ENCODE measurements around the gene RAB3B.
"Not testable (repeated sequence)": the region's sequence is repeated elsewhere in the genome, so short reads cannot be mapped to it uniquely, and the experiment has no call there.

The RAB3B gene

DNA sequence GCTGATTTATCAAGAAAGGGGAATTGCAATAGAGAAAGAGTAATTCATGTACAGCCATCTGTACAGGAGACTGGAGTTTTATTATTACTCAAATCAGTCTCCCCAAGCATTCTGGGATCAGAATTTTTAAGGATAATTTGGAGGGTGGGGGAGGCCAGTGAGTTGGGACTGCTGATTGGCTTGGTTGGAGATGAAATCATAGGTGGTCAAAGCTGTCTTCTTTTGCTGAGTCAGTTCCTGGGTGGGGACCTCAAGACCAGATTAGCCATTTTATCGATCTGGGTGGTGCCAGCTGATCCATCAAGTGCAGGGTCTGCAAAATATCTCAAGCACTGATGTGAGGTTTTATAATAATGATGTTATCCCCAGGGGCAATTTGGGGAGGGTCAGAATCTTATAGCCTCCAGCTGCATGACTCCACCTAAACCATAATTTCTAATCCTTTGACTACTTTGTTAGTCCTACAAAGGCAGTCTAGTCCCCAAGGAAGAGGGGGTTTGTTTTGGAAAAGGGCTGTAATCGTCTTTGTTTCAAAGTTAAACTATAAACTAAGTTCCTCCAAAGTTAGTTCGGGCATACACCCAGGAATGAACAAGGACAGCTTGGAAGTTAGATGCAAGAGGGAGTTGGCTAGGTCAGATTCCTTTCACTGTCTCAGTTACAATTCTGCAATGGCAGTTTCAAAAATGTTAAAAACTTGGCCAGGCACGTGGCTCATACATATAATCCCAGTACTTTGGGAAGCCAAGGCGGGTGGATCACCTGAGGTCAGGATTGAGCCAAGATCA is 16.9 kb upstream of the RAB3B start:
- H3K27ac ChIP-seq: no peak overlapping the region
- no peak overlapping the region for H3K9ac ChIP-seq
- no peak overlapping the region for H3K4me2 ChIP-seq

DNA sequence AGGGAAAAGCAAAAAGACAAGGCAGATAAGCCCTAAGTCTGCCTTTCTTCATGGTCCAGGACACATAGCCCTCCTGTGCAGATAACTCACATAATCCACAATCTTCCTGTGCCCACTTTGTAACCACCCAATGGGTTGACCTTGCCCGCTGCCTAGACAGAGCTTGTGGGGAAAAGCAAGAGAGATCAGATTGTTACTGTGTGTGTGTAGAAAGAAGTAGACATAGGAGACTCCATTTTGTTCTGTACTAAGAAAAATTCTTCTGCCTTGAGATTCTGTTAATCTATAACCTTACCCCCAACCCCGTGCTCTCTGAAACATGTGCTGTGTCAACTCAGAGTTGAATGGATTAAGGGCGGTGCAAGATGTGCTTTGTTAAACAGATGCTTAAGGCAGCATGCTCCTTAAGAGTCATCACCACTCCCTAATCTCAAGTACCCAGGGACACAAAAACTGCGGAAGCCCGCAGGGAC is 15.6 kb upstream of the RAB3B start:
- H3K4me3 ChIP-seq (IDR thresholded peaks at IDR 0.05; ENCODE audit: insufficient read depth, low read depth, low read length); H3K79me2 ChIP-seq (ENCODE audit: insufficient read depth, low read depth); H4K20me1 ChIP-seq (ENCODE audit: insufficient read depth); H3K36me3 ChIP-seq (ENCODE audit: insufficient read depth); H3K4me2 ChIP-seq; H3K27ac ChIP-seq; H3K9ac ChIP-seq; H3K4me1 ChIP-seq (ENCODE audit: low read depth, poor library complexity, severe bottlenecking); H3K27me3 ChIP-seq (ENCODE audit: insufficient read depth, low read depth); H2AFZ ChIP-seq (ENCODE audit: low read depth): not testable (repeated sequence)

More for the DNA sequence above, 16.9 kb upstream of the RAB3B start:
- H2AFZ ChIP-seq (ENCODE audit: low read depth): no peak overlapping the region
- no peaks in the 10 kb centered on the region for H3K27me3 ChIP-seq (ENCODE audit: insufficient read depth, low read depth)
- H3K36me3 ChIP-seq (ENCODE audit: insufficient read depth): no peaks in the 10 kb centered on the region
- H4K20me1 ChIP-seq (ENCODE audit: insufficient read depth): no peaks in the 10 kb centered on the region
- no peak overlapping the region for H3K4me3 ChIP-seq (IDR thresholded peaks at IDR 0.05; ENCODE audit: insufficient read depth, low read depth, low read length)
- no peaks in the 10 kb centered on the region for H3K79me2 ChIP-seq (ENCODE audit: insufficient read depth, low read depth)
- TF ChIP-seq, protein P1, sequence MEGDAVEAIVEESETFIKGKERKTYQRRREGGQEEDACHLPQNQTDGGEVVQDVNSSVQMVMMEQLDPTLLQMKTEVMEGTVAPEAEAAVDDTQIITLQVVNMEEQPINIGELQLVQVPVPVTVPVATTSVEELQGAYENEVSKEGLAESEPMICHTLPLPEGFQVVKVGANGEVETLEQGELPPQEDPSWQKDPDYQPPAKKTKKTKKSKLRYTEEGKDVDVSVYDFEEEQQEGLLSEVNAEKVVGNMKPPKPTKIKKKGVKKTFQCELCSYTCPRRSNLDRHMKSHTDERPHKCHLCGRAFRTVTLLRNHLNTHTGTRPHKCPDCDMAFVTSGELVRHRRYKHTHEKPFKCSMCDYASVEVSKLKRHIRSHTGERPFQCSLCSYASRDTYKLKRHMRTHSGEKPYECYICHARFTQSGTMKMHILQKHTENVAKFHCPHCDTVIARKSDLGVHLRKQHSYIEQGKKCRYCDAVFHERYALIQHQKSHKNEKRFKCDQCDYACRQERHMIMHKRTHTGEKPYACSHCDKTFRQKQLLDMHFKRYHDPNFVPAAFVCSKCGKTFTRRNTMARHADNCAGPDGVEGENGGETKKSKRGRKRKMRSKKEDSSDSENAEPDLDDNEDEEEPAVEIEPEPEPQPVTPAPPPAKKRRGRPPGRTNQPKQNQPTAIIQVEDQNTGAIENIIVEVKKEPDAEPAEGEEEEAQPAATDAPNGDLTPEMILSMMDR (conservative IDR thresholded peaks at IDR 0.05; ENCODE audit: low read depth, low read length): no peak
- H3K4me1 ChIP-seq (ENCODE audit: low read depth, poor library complexity, severe bottlenecking): no peaks in the 10 kb centered on the region

- H3K79me2 ChIP-seq (ENCODE audit: insufficient read depth, low read depth); H3K27me3 ChIP-seq (ENCODE audit: insufficient read depth, low read depth); H2AFZ ChIP-seq (ENCODE audit: low read depth); H3K9ac ChIP-seq; H3K27ac ChIP-seq; H3K4me1 ChIP-seq (ENCODE audit: low read depth, poor library complexity, severe bottlenecking); H4K20me1 ChIP-seq (ENCODE audit: insufficient read depth); H3K4me2 ChIP-seq; H3K36me3 ChIP-seq (ENCODE audit: insufficient read depth); H3K4me3 ChIP-seq (IDR thresholded peaks at IDR 0.05; ENCODE audit: insufficient read depth, low read depth, low read length): not testable (repeated sequence)
Observed at GRCh38 chr1:52005548-52005947, 15.0 kb upstream of the RAB3B start.

DNA sequence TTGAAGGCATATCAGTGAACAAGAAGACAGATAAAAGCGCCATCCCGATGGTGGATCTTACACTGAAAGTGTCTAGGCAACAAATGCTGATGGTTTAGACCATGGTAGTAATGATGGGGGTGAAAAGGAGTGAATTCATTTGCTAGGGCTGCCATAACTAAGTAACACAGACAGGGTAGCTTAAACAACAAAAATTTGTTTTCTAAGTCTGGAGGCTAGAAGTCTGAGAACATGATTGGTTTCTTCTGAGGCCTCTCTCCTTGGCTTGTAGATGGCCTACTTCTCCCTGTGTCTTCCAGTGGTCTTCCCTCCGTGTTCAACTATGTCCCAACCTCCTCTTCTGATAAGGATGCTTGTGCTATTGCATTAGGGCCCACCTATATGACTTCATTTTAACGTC is 13.4 kb upstream of the RAB3B start:
- Histone ChIP-seq H3K4me3 (IDR thresholded peaks at IDR 0.05; ENCODE audit: insufficient read depth, low read depth, low read length) (no peak overlapping the region), H3K4me1 (ENCODE audit: low read depth, poor library complexity, severe bottlenecking) (peaks cover 4% of the 10 kb centered on the region), H3K27me3 (ENCODE audit: insufficient read depth, low read depth) (no peaks in the 10 kb centered on the region), H3K9ac (no peak overlapping the region), H3K36me3 (ENCODE audit: insufficient read depth) (no peaks in the 10 kb centered on the region), H3K27ac (no peak overlapping the region), H3K79me2 (ENCODE audit: insufficient read depth, low read depth) (no peaks in the 10 kb centered on the region), H2AFZ (ENCODE audit: low read depth) (no peak overlapping the region), H3K4me2 (no peak overlapping the region), H4K20me1 (ENCODE audit: insufficient read depth) (no peaks in the 10 kb centered on the region)
- TF ChIP-seq, protein P1 (conservative IDR thresholded peaks at IDR 0.05; ENCODE audit: low read depth, low read length): no peak

- Histone ChIP-seq H3K4me2 (no peak overlapping the region), H3K4me3 (IDR thresholded peaks at IDR 0.05; ENCODE audit: insufficient read depth, low read depth, low read length) (no peak overlapping the region), H3K9ac (no peak overlapping the region), H2AFZ (ENCODE audit: low read depth) (no peak overlapping the region), H3K36me3 (ENCODE audit: insufficient read depth) (no peaks in the 10 kb centered on the region), H3K27ac (no peak overlapping the region), H3K79me2 (ENCODE audit: insufficient read depth, low read depth) (no peaks in the 10 kb centered on the region), H4K20me1 (ENCODE audit: insufficient read depth) (no peaks in the 10 kb centered on the region), H3K4me1 (ENCODE audit: low read depth, poor library complexity, severe bottlenecking) (peaks cover 4% of the 10 kb centered on the region), H3K27me3 (ENCODE audit: insufficient read depth, low read depth) (no peaks in the 10 kb centered on the region)
- TF ChIP-seq, protein P1 (conservative IDR thresholded peaks at IDR 0.05; ENCODE audit: low read depth, low read length): peak; percentile 100
Observed at GRCh38 chr1:52002038-52002917, 11.8 kb upstream of the RAB3B start.

All from KMS-11 (cell line).